ENCODE data around the gene PCDHA1.

Gene PCDHA1

DNA sequence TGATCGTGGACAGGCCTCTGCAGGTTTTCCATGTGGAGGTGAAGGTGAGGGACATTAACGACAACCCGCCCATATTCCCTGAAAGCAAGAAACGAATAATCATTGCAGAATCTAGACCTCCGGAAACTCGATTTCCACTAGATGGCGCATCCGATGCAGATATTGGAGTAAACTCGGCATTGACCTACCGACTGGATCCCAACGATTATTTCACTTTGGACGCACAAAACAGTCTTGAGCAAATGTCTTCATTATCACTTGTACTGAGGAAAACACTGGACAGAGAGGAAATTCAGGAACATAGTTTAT lies 96.6 kb downstream of the PCDHA1 start:
- Mint-ChIP-seq H3K4me1 (no peaks in the 10 kb centered on the region), H3K9me3 (peaks cover 59% of the 10 kb centered on the region), H3K27ac (no peak overlapping the region), H3K4me3 (no peak overlapping the region), H3K36me3 (ENCODE audit: low read depth) (peaks cover 85% of the 10 kb centered on the region), H3K27me3 (ENCODE audit: low read depth) (no peaks in the 10 kb centered on the region)
- TF ChIP-seq CTCF (IDR thresholded peaks at IDR 0.05; ENCODE audit: unreplicated experiment in 3 of 3) = no peak

DNA sequence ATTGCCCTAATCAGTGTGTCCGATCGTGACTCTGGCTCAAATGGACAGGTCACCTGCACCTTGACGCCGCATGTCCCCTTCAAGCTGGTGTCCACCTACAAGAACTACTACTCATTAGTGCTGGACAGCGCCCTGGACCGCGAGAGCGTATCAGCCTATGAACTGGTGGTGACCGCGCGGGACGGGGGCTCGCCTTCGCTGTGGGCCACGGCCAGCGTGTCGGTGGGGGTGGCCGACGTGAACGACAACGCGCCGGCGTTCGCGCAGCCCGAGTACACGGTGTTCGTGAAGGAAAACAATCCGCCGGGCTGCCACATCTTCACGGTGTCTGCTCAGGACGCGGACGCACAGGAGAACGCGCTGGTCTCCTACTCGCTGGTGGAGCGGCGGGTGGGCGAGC lies 97.4 kb downstream of the PCDHA1 start:
- H3K4me1 Mint-ChIP-seq = no peaks in the 10 kb centered on the region
- H3K4me3 Mint-ChIP-seq = no peak overlapping the region
- no peaks in the 10 kb centered on the region for H3K27me3 Mint-ChIP-seq (ENCODE audit: low read depth)
- TF ChIP-seq CTCF (IDR thresholded peaks at IDR 0.05; ENCODE audit: unreplicated experiment in 3 of 3) = no peak
- H3K27ac Mint-ChIP-seq = no peak overlapping the region
- H3K9me3 Mint-ChIP-seq = peaks cover 62% of the 10 kb centered on the region
- H3K36me3 Mint-ChIP-seq (ENCODE audit: low read depth) = peaks cover 84% of the 10 kb centered on the region

GRCh38 chr5:140883927-140884697 lies 98.2 kb downstream of the PCDHA1 start:
- Mint-ChIP-seq H3K27ac (no peak overlapping the region), H3K4me1 (no peaks in the 10 kb centered on the region), H3K9me3 (peaks cover 59% of the 10 kb centered on the region), H3K36me3 (ENCODE audit: low read depth) (peaks cover 77% of the 10 kb centered on the region), H3K4me3 (no peak overlapping the region), H3K27me3 (ENCODE audit: low read depth) (no peaks in the 10 kb centered on the region)
- TF ChIP-seq CTCF (IDR thresholded peaks at IDR 0.05; ENCODE audit: unreplicated experiment in 3 of 3) = no peak

GRCh38 chr5:140916325-140916724 lies 130.4 kb downstream of the PCDHA1 start:
- Mint-ChIP-seq H3K27me3 (ENCODE audit: low read depth) (no peaks in the 10 kb centered on the region), H3K9me3 (peaks cover 47% of the 10 kb centered on the region), H3K27ac (no peak overlapping the region), H3K36me3 (ENCODE audit: low read depth) (peaks cover 50% of the 10 kb centered on the region), H3K4me1 (no peaks in the 10 kb centered on the region), H3K4me3 (no peak overlapping the region)
- no peak for TF ChIP-seq CTCF (IDR thresholded peaks at IDR 0.05; ENCODE audit: unreplicated experiment in 3 of 3)

GRCh38 chr5:140923601-140924000 lies 137.7 kb downstream of the PCDHA1 start:
- Mint-ChIP-seq H3K9me3 (no peaks in the 10 kb centered on the region), H3K27me3 (ENCODE audit: low read depth) (peaks cover 23% of the 10 kb centered on the region), H3K4me1 (no peaks in the 10 kb centered on the region), H3K36me3 (ENCODE audit: low read depth) (peaks cover 1% of the 10 kb centered on the region), H3K27ac (no peak overlapping the region), H3K4me3 (no peak overlapping the region)
- no peak for TF ChIP-seq CTCF (IDR thresholded peaks at IDR 0.05; ENCODE audit: unreplicated experiment in 3 of 3)

DNA sequence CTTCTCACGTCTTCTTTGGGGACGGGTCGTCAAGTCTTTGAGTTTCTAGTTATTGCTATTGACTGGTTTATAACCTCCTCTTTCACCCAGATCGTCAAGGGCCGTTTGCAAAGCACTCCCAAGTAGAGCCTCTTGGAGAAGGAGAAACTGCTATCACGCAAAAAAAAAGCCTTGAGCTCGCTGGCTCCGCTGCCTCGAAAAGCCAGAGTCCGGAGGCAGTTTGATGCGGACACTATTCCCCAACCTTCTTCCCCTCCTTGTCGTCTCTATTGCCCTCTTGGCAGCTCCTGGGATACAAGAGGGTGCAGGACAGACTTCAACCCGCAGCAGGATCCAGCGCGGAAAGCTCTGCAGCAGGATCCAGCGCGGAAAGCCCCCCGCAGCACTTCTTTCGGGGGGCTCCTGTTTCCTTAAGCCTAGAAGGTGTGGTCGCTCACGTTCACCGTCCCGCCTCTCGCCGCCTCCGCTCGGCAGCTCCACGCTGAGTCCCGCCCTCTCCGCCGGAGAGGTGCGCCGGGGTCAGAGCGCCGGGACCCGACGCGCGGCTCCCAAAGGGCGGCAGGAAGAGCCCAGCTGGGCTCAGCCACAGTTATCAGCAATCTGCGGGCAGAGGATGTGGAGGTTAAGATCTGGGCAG lies 140.0 kb downstream of the PCDHA1 start, which contains the start of gene PCDHAC1:
PCDHAC1 (plus strand) TSS at position 494 of the 637 bp plus-strand sequence. CDS start 594 bp downstream, outside the sequence.
- H3K36me3 Mint-ChIP-seq (ENCODE audit: low read depth) = peaks cover 6% of the 10 kb centered on the region
- no peak for TF ChIP-seq CTCF (IDR thresholded peaks at IDR 0.05; ENCODE audit: unreplicated experiment in 3 of 3)
- no peaks in the 10 kb centered on the region for H3K9me3 Mint-ChIP-seq
- H3K27ac Mint-ChIP-seq = peak within 1 kb of the TSS in 1 of 3 experiments; percentile 62
- H3K27me3 Mint-ChIP-seq (ENCODE audit: low read depth) = peaks cover 23% of the 10 kb centered on the region
- peak within 1 kb of the TSS; percentile 86 to 91 (median 89) for H3K4me3 Mint-ChIP-seq
- H3K4me1 Mint-ChIP-seq = no peaks in the 10 kb centered on the region

Measured in nephron (organoid).